GM18507 (cell line): ENCODE results near the gene C9orf43.
A peak's percentile ranks its signal among the peaks of the same experiment; 100 is the strongest.
"Not testable (repeated sequence)": the region's sequence is repeated elsewhere in the genome, so short reads cannot be mapped to it uniquely, and the experiment has no call there.

Experiments
- DNase-seq: peaks from one replicate; pipeline ENCODE4 v3.0.0; 2011; ENCODE audit warnings: low read depth; ENCODE audit not compliant: insufficient read length; ENCODE audit errors: extremely low spot score
- FAIRE-seq: peaks from 2 replicates; lab custom pipeline; 2011; peaks lifted over from hg19 to GRCh38; lab: Jason Lieb, UNC

Gene C9orf43

DNA sequence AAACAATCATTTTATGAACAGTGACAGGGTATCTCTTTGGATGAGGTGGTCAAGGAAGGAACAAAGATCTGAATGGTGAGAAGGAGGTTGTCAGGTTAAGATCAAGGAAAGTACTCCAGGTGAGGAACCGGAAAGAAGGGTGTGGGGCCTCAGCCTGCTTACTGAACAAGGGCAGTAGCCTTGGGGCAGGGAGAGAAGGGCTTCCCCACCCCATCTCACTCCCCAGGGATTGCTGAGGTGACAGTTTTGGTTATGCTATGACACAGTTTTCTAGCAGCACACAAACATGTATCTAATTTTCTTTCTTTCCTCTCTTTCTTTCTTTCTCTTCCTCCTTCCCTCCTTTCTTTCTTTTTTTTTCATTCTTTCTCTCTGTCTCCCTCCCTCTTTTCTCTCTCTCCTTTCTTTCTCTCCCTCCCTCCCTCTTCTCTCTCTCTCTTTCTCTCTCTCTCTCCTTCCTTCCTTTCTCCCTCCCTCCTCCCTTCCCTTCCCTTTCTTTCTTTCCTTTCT is 29.6 kb upstream of the C9orf43 start:
- peak; percentile 52 for DNase-seq

DNA sequence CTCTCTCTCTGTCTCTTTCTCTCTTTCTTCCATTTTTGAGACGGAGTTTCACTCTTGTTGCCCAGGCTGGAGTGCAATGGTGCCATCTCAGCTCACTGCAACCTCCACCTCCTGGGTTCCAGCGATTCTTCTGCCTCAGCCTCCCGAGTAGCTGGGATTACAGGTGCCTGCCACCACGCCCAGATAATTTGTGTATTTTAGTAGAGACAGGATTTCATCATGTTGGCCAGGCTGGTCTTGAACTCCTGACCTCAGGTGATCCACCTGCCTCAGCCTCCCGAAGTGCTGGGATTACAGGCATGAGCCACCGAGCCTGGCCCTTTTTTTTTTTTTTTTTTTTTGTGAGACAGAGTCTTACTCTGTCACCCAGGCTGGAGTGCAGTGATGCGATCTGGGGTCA is 29.1 kb upstream of the C9orf43 start:
- DNase-seq, FAIRE-seq: not testable (repeated sequence)

More for the DNA sequence above, 29.6 kb upstream of the C9orf43 start:
- FAIRE-seq = peak; percentile 84

DNA sequence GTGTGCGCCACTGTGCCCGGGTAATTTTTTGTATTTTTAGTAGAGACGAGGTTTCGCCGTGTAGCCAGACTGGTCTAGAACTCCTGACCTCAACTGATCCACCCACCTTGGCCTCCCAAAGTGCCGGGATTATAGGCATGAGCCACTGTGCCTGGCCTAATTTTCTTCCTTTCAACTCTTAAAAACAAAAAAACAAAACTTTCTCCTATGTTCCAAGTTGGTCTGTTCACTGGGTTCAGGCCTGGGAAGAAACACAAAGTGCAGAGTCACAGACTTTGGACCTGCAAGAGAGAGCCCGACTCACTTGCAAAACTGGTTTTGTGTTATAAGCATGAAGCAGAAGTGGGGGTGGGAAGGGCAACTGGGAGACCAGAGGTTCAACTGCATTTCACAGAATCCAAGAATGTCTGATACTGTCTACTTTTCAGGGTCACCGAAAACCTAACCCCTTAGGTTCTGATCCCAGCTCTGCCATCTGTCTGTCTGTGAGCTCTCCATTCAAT is 28.6 kb upstream of the C9orf43 start:
- no peak for DNase-seq
- no peak for FAIRE-seq

DNA sequence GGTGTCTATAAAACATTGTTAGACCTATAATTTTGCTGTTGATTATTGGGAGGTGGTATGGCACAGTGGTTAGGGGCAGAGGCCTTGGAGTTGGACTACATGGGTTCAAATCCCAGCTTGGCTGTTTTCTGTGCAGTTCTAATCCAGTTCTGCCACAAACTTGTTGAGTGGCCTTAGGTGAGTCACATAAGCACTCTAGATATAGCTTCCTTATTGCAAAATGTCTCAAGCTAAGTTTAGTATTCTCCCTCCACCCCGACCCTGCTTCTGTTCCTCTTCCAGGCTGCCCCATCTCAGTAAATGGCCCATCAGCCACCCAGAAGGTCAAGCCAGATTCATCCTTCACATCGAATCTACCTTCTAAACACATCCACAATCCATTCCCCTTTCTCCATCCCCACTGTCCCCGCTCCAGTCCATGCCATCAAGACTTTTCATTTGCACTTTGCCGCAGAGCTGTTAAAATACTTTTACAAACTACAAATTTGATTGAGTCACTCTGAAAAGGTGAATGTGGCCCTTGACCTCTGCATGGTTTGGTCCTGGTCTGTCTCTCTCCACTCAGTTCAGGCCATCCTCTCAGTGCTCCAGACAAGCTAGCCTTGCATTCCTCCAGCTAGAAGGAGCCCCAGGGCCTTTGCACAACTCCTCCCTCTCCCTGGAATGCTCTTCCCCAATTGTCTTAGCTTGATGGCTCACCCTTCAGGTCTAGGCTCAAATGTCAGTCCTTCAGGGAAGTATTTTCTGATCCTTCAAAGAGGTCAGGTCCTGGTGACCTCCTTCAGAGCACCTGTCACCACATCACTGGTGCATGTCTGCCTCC is 23.8 kb upstream of the C9orf43 start:
- DNase-seq (no peak), FAIRE-seq (no peak)

DNA sequence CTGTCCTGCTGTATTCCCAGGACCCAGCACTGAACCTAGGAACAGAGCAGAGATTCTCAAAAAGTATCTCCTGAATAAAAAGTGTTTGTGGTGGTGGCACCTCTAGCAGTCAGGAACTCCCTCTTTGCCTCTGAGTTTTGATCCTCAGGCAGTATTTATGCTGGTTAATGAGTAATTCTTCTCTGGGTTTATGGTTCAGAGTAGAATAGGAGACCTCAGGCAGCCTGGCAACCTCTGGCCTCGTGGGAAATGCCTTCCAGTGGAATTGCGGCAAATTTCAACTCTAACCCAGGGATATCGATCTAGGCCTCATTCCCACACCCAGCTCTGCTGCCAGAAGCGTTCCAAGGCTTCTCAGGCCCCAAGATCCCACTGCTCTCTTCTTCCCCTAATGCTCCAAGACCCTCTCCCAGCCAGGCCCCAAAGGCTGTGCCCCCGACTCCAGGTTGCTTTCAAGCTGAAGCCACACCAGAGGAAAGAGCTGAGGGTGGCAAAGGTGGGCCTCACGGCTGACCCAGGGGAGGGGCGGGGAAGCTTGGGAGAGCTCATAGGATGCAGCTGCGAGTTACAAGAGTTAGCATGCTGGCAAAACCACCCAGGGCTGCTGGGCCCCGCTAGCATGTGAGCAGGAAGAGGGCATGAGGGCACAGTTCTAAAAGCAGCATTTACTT is 22.9 kb upstream of the C9orf43 start:
- no peak for FAIRE-seq

DNA sequence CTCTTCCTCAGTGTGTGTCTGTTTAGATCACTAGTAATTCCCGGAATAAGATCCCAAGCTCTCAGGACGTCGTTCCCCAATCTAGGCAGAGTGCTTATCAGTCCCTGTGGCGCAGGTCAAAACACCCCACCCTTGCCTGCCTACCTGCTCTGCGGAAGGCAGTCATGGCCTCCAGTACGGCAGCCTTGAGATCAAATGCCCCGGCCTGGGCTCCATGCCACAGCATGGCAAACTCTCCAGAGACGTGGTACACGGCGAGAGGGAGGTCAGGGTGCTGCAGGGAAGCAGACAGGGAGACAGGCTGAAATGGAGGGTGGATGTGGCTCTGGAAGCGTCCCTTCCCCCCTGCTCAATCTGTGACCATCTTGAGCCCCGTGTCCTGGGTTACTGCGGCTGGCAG is 21.7 kb upstream of the C9orf43 start:
- no peak for FAIRE-seq

More for the DNA sequence above, 22.9 kb upstream of the C9orf43 start:
- DNase-seq = no peak

DNA sequence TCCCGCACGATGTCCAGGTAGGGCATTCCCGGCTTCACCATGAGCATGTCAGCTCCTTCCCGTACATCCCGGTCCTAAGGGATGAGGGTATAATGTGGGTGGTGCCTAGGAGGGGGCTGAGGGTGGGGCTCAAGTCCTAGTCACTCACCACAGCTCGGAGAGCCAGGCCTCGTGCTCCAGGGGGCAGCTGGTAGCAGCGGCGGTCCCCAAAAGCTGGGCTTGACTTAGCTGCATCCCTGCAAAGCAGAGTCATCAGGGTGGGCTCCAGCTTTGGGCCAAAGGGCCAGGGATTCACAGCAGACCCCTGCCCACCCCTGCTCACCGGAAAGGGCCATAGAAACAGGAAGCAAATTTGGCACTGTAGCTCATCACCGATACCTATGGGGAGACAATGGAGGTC is 21.1 kb upstream of the C9orf43 start:
- no peak for DNase-seq
- FAIRE-seq = no peak

More for the DNA sequence above, 21.7 kb upstream of the C9orf43 start:
- DNase-seq = no peak

DNA sequence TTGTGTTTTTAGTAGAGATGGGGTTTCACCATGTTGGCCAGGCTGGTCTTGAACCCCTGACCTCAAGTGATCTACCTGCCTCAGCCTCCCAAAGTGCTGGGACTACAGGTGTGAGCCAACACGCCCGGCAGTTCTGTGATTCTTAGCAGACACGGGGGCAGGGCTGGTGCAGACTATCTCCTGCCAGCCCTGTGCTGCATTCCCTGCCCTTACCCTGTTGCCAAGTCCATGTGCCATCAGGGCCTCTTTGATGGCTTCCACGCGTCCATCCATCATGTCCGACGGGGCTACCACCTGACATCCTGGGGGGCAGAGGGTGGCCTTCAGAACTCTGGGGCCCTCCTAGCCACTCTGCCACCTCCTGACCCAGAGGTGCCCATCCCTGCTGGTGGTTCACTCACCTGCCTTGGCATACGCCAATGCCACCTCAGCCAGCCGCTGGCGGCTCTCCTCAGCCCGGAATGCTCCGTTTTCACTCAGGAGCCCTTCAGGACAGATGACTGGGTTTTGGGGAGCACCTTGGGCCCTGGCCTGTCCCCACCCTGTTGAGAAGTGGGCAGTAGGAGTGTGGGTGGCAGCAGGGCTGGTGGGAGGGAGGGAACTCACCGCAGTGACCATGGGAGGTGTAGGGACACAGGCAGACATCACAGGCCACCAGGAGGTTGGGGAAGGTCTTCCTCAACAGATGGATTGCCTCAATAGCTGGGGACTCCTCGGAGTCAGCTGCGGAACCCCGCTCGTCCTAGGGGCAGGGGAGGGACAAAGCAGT is 20.2 kb upstream of the C9orf43 start:
- DNase-seq (no peak), FAIRE-seq (no peak)

DNA sequence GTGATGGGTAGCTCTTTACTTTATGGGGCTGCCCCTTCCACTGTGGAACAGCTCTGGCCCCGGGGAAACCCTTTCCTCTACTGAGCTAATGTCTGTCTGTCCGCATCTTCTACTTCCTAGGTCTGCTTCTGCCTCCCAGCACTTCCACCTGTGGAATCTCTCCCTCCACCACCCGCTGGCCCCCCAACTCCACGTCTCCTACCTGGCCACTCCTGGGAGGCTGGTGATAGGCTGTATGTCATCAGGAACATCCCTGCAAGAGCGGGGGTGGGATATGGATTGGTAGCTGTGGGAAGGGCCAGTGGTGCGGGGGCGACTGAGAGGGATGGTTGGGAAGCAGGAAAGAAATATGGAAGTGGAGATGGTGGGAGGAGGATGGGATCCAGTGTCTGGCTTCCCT is 18.6 kb upstream of the C9orf43 start:
- FAIRE-seq = no peak
- DNase-seq = no peak

DNA sequence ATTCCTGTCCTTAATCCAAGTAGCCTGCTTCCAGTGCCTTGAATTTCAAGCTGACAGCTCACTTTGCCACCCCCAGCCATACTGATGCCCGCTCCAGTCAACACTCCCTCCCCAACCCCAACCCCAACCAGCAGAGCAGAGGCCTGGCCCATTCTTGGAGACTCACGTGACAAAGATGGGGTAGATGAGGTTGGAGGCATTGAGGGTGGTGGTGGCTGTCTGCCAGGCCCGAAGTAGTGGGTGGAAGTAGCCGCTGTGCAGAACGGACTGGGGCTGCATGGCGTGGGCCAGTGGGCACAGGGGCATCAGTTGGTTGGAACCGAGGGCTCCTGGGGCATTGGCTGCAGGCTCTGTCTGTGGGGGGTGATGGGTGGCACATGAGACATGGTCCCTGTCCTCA is 17.3 kb upstream of the C9orf43 start:
- FAIRE-seq = no peak
- no peak for DNase-seq

DNA sequence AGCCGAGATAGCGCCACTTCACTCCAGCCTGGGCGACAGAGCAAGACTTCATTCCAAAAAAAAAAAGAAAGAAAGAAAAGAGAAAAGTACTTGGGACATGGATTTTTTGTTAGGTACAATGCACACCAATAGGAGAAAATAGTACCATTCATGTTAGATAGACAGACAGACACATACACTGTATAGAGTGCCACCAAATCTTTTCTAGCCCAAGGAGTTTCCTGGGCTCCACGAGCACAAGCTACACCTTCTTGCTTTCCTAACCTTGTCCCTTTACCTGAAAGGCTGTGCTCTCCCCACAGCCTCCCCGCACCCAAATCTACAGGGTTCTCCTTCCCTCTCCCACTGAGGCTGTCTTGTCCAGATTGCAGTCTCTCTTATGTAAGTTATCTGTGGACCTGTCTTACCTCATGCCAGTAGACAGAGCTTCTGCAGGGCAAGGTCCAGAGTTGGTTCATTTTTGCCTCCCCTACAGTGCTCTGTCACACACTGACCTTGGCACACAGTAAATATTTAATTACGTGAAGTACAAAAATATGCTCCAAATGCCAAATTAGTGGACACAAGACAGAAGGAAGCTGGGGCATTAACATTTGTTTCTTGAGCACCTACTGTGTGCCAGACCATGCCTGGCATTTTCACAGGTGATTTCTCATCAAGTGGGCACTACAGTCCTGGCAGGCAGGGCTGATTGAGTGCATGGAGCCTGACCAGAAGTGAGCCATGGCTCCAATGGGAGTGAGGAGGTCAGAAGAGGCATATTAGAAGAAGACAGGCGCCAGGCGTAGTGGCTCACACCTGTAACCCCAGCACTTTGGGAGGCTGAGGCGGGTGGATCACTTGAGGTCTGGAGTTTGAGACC is 15.3 kb upstream of the C9orf43 start:
- no peak for FAIRE-seq
- DNase-seq = no peak

DNA sequence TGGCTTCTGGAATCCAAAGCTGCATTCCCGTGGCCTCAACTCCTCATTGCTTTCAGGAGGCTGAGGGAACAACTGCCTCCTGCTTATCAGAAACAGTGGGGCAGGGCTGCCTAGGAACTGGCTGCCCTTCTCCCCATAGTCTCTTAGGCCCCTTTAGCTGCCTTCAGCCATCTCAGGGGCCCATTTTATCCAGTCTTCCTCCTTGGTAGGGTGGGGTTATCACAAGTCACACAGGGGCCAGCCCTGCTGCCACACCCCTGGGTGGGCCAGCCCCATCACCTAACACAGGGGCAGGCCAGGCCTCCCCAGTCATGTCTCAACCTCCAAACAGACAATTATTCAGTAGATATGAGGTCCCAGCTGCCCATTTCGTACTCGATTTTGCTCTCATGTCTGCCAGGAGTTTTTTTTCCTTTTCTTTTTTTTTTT is 13.3 kb upstream of the C9orf43 start:
- FAIRE-seq = no peak
- no peak for DNase-seq

DNA sequence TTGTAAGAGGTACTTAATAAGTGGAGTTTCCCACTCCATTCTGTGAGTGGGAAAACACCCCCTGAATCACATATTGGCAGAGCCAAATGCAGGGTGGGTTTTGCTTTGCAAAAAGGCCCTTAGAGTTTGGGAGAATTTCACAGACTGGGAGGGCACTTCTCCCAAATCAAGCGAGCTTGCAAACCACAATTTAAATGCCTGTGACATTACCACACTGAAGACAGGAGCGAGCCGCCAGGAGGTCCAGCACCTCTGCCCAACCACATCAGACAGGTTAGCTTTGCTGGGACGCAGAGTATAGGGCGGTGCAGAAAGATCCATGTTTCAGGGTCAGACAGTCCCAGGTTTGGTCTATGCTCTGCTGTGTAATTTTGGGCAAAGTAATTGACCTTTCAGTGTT is 11.8 kb upstream of the C9orf43 start:
- DNase-seq = no peak
- no peak for FAIRE-seq

DNA sequence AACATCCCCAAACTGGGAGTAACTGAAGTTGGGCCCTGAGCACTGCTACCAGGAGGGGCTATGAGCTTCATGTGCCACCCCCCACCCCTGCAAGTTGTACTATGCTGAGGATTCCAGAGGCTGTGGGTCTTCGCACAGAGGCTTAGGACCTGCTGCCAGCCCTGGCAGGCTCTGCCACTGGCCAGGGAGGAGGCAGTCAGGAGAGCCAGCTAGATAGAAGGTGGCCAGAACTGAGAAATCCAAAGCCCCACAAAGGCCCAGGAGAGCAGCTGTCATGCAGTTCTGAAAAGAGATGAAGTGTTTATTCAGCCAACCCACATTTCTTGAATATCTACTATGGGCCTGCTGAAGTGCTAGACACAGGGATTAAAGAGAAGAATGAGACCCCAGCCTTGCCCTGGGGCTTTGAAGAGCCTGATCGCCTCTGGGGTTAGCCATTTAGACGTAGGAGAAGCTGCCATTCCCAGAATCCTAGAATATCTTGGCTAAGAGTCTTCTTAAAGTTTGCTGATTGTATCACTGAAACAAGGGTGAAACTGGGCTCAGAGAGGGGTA is 10.8 kb upstream of the C9orf43 start:
- no peak for FAIRE-seq
- no peak for DNase-seq

DNA sequence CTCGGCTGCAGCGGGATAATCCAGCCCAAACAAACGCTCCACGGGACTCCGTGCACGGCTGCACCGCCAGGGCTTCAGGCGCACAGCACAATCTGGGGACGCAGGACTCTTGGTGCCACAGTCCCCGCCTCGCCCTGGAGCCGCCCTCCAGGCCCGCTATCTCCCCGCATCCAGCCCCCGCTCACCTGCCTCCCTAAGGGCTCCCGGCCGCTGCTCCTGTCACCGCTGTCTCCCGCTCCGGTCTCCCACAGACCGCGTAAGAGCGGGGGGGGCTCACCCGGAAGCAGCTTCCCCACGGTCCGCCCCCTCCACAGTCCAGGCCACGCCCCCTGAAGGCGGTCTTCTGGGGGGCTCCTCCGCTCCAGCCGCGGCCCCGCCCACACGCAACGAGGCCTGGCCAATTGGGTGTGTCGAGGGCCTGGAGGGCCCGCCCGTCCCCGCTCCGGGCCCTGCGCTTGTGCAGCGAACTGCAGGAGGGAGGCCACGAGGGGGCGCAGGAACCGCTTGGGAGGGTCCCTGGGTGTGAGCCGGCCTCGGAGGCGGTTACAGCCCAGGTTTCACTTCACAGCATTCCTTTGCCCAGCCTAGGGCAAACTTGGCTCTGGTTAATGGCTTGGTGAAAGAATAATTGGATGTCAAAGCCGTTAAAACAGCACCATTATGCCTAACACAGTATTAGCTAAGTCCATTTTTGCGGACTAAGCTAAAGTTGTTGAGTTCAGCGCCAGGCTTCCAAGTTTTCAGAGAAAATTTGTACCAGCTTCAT is 9.3 kb upstream of the C9orf43 start, which contains the start of gene ALAD:
Gene ALAD (minus strand): TSS at position 258 of the 766 bp plus-strand sequence. CDS start 7,725 bp downstream, outside the sequence.
- peak; percentile 97 for FAIRE-seq
- DNase-seq = peak; percentile 99

DNA sequence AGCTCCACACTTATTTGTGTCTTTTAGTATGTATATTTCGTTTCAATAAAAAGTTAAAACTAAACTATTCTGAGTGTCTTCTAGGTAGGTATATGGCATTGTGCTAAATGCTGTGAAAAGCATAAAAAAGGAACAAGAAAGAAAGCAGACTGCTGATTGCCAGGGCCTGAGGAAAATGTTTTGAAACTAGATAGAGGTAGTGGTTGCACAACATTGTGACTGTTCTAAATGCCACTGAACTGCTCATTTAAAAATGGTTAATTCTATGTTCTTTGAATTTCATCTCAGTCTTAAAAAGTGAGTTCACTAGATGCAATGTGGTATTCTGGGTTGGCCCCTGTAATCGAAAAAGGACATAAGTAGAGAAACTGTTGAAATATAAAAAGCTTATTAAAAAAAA is 6.9 kb upstream of the C9orf43 start:
- DNase-seq (no peak), FAIRE-seq (no peak)

DNA sequence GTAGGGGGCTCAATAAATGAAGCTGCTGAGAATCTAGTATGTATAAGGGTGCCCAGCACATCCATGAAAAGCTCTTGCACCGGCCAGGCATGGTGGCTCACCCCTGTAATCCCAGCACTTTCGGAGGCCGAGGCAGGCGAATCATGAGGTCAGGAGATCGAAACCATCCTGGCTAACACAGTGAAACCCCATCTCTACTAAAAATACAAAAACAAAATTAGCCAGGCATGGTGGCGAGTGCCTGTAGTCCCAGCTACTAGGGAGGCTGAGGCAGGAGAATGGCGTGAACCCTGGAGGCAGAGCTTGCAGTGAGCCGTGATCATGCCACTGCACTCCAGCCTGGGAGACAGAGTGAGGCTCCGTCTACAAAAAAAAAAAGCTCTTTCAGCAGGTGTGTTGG is 4.2 kb upstream of the C9orf43 start:
- FAIRE-seq, DNase-seq: not testable (repeated sequence)
